HG02759 (cell line): ENCODE measurements around the gene OR2J2.
"Not testable (repeated sequence)": the region's sequence is repeated elsewhere in the genome, so short reads cannot be mapped to it uniquely, and the experiment has no call there.

Experiments used
- ATAC-seq: cut with Tn5 transposase; IDR thresholded peaks from one replicate; pipeline ENCODE4 v1.9.1; 2021; ENCODE audit warnings: mild to moderate bottlenecking, moderate library complexity; ENCODE audit not compliant: unreplicated experiment

Gene OR2J2

DNA sequence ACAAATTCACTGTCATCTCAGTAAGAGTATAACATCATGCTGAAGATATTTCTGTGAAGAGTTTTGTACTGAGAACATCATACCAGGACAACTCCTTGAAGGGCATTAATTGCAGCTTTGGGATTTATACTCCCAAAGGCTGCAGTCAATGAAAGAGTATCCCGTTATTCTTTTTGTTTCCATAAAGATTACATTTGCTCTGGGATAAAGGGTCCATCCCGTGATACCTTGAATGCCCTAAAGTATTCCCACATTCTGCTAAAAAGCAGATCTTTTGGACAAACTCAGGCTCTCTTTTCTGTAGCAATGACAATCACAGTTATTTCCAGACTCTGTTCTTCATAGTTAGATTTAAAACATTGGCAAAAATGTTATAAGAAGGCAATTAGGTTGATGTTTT is at the start of gene OR2J2:
Gene OR2J2, plus strand, starts transcription at position 301 of the 400 bp plus-strand sequence. CDS start 2,729 bp downstream, outside the sequence.
- not testable (repeated sequence) for ATAC-seq

DNA sequence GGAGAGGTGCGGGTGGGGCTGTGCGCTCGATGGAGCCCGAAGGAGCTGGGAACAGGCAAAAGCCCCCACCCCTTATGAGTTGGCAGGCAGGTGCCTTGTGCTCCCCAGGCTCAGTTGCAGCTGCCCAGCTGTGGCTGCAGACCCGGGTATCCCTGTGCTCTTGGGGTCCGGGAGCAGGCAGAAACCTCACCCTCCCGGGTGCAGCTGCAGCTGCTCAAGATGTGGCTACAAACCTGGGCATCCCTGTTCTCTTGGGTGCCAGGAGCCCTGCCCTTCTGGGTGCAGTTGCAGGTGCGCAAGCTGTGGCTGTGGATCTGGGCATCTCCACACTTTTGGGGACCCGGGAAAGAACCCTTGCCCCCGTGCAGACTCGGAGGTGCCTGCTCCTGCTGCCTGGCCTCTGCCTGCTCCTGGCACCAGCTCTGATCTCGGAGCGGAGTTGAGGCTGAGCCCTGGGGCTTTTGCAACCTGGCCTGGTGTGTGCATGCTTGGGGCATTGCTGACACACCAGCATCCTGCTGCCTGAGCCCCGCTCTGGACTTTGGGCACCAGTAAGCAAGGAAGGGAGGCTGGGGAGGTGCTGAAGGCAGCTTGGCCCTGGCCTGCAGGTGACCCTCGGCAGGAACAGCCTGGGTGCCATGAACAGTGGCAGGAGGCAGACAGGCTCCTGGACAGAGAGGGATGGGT is 41.2 kb upstream of the OR2J2 start:
- no peak for ATAC-seq

DNA sequence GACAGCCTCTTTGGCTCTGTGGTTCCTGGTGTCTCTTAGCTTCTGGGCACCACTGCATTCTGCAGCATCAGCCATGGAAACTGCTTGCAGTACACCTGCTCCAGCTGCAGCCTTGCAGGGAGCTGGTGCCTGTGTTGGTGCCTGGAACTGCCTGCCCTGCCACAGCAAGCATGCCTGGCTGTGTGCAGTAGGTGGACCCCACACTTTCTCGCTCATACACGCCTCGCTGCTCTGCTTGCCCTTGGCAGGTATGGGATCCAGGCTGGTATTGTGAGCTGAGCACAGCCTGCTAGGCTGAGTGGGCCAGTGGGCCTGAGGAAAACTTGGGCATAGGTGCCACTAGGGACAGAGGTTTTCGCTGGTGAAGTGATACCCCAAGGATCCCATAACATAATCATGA is 40.1 kb upstream of the OR2J2 start:
- no peak for ATAC-seq

DNA sequence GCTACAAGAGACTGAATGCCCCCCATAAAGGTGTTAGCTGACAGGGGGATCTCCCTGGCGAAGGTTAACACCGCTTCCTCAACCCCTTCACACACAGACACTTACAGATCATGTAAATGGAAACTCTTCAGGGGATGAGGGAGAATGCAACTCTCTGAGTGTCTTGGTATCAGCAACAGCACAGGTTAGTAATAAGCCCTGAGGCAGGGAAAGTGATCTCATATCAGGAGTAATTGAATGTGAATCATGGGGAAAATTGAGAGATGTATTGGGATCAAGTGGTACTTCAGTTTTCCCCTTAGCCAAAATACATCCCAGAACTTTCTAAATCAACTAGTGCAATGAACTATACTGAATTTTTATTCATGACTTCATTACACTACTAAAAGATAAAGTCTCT is 39.0 kb upstream of the OR2J2 start:
- no peak for ATAC-seq

DNA sequence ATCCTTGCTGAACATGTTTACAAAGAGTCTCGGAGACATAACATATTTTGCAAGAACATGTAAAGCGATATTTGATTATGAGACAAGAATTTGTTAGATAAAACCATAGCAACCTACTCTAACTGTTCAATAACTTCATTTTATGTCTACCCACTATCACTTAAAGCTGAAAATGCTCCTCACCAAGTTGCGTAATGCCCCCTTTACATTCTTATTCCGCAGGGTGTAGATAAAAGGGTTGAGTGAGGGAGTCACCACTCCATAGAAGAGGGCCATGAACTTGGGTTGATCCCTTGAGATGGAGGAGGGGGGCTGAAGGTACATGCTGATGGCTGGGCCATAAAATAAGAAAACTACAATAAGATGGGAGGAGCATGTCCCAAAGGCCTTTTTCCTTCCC is 33.0 kb upstream of the OR2J2 start:
- no peak for ATAC-seq

DNA sequence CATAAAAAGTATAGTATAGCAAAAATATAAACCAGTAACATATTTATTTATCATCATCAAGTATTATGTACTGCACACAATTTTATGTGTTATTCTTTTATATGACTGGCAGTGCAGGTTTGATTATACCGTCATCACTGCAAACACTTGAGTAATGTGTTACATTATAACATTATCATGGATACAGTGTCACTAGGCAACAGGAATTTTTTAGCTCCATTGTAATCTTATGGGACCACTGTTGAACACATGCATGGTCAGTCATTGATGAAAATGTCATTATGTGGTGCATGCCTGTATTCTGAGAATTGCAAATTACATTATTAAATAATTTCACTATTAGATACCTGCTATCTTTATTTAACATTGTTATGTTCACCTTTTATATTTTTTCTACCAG is 29.1 kb upstream of the OR2J2 start:
- no peak for ATAC-seq

DNA sequence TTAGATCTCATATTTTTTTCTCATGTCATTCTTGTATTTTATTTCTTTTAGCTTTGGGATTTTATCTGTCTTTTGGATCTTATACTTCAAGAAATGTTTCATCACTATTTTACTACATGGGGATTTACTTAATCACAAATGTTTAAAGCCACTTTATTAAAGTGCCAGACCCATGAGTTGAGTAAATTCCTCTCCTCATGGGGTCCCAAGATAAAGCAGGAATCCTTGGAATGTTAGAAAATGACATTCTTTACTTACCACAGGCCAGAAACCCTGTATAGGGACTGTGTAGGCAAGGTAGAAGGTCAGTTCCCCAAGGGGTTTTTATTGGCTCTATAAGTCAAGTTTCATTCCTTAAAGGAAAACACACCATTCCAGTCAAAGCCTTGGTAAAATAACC is 28.4 kb upstream of the OR2J2 start:
- ATAC-seq: no peak

DNA sequence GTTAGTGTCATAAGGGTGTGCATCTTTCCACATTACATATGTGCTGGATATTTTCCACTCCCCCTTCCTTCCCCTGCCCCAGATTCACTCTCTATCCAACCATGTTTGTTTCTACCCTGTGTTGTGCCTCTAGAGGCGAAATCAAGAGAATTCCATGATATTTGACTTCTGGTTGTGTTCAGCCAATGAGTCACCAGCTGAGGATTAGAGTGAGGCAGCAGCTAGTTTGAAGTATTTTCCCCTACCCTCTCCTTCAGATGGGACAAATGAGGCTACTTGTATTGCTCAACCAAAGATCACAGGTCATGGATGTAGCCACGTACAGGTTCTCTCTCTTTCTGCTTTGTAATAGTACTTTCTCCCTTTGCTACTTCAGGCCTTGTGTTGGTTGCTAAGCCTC is 24.5 kb upstream of the OR2J2 start:
- no peak for ATAC-seq

DNA sequence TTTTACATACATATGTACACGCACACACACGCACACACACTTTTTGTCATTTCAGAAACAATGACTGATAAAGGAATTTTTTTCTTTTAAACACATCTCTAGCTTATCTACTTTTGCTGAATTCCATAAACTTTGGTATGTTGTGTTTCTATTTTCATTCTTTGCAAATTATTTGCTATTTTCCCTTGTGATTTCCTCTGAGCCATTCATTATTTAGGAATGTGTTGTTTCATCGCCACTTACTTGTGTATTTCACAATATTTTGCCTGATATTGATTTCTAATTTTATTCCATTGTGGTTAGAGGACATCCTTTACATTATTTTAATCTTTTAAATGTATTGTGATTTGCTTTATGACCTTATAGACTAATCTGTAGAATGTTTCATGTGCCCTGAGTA is 23.6 kb upstream of the OR2J2 start:
- ATAC-seq: no peak

DNA sequence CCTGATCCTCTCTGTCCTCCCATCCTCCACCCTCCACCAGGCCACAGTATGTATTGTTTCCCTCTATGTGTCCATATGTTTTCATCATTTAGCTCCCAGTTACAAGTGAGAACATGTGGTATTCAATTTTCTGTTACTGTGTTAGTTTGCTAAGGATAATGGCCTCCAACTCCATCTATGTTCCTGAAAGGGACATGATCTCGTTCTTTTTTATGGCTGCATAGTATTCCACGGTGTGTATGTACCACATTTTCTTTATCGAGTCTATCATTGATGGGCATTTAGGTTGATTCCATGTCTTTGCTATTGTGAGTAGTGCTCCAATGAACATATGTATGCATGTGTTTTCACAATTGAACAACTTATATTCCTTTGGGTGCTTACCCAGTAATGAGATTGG is 21.3 kb upstream of the OR2J2 start:
- not testable (repeated sequence) for ATAC-seq

DNA sequence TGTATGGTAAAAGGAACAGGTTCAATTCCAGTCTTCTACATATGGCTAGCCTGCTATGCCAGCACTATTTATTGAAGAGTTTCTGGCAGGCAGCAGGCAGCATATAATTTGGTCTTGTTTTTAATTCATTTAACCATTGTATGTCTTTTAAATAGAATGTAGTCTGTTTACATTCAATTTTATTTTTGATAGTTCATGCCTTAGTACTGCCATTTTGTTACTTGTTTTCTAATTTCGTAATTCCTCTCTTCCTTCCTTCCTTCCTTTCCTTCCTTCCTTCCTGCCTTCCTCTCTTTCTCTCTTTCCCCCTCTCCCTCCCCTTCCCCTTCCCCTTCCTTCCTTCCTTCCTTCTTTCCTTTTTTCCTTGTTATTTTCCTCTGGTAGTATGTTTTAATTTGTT is 17.6 kb upstream of the OR2J2 start:
- ATAC-seq: no peak

DNA sequence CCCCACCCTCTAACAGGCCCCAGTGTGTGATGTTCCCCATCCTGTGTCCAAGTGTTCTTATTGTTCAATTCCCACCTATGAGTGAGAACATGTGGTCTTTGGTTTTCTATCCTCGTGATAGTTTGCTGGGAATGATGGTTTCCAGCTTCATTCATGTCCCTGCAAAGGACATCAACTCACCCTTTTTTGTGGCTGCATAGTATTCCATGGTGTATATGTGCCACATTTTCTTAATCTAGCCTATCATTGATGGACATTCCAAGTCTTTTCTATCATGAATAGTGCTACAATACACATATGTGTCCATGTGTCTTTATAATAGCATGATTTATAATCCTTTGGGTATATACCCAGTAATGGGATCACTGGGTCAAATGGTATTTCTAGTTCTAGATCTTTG is 15.5 kb upstream of the OR2J2 start:
- not testable (repeated sequence) for ATAC-seq

DNA sequence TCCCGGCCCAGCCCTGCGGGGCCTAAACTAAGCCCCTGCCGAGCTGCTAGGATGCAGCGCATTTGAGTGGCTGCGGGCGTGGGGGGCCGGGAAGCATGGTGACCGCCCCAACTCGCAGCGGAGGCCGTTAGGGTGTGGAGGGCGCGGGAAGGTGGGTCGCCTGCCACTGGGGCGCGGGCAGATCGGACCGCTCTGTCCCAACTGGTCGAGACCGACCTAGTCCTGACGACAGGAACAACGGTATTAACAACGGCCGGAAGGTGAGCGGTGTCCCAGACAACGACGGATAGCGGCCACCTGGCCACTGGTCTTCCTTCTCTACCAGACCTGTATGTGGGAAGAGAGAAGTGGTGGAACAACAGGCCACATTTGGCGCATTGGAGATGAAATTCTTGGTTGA is 10.8 kb upstream of the OR2J2 start:
- not testable (repeated sequence) for ATAC-seq

DNA sequence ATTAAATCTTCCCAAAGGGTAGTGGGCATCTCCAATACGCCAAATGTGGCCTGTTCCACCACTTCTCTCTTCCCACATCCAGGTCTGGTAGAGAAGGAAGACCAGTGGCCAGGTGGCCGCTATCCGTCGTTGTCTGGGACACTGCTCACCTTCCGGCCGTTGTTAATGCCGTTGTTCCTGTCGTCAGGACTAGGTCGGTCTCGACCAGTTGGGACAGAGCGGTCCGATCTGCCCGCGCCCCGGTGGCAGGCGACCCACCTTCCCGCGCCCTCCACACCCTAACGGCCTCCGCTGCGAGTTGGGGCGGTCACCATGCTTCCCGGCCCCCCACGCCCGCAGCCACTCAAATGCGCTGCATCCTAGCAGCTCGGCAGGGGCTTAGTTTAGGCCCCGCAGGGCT is 5.1 kb upstream of the OR2J2 start:
- ATAC-seq: not testable (repeated sequence)

DNA sequence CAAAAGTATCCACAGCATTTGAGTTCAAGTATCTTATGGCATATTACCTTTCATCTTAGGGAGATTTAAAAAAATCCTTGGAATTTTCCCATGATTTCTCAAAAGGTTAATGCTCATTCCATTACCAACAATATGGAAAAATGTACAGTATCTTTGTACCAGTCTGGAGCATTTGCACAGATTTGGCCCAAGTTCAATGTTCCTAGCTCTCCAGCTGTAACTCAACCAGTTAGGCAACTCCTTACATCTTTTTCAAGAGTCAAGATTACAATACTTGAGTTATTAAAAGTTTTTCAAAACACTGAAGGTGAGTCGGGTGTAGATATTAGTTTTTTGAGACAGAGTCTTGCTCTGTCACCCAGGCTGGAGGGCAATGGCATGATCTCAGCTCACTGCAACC is 1.0 kb downstream of the OR2J2 start:
- no peak for ATAC-seq

DNA sequence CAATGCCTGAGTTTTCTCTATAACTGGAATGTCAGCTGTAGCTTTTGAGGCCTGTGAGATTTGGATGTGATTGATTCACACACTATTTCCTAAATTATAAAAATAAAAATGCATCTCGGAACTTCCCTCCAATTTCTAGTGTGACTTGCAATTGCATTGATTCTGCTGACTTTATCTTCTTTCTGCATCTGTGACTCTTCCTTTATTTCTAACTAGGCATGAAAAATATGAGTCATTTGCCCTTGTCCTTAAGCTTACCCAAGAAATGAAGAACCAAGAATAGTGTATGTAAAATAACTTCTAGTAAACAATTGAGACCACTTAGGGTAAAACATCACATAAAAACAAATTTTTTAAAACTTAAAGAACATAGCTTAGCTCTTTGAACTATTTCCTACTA is 12.9 kb downstream of the OR2J2 start:
- no peak for ATAC-seq

DNA sequence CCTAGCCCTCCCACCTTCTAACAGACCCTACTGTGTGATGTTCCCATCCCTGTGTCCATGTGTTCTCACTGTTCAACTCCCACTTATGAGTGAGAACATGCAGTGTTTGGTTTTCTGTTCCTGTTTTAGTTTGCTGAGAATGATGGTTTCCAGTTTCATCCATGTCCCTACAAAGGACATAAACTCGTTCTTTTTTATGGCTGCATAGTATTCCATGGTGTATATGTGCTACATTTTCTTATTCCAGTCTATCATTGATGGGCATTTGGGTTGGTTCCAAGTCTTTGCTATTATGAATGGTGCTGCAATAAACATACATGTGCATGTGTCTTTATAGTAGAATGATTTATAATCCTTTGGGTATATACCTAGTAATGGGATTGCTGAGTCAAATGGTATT is 18.0 kb downstream of the OR2J2 start:
- ATAC-seq: not testable (repeated sequence)

DNA sequence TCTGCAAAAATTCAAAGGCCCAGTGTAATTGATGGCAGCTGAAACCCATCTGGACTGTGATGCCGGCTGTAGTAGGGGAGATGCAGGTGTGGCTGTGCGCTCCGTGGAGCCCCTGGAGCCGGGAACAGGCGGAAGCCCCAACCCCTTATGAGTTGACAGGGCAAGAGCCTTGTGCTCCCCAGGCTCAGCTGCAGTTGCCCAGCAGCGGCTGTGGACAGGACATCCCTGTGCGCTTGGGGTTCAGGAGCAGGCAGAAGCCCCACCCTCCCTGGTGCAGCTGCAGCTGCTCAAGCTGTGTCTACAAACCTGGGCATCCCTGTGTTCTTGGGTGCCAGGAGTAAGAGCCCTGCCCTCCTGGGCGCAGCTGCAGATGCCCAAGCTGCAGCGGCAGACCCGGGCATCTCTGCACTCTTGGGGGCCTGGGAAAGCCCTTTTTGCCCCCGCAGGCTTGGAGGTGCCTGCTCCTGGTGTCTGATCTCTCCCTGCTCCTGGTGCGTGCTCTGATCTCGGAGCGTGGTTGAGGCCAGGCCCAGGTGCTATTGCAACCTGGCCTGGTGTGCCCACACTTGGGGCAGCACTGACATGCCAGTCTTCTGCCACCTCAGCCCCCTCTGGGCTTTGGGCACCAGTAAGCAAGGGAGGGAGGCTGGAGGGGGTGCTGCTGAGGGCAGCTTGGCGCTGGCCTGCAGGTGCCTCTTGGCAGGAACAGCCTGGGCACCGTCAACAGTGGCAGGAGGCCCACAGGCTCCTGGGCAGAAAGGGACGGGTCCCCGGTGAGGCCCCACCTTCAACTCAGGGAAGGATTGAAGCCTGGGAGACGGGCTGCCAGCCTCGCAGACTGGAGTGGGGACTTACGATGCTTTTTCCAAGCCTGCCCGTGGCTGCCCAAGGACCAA is 30.3 kb downstream of the OR2J2 start:
- ATAC-seq: no peak

DNA sequence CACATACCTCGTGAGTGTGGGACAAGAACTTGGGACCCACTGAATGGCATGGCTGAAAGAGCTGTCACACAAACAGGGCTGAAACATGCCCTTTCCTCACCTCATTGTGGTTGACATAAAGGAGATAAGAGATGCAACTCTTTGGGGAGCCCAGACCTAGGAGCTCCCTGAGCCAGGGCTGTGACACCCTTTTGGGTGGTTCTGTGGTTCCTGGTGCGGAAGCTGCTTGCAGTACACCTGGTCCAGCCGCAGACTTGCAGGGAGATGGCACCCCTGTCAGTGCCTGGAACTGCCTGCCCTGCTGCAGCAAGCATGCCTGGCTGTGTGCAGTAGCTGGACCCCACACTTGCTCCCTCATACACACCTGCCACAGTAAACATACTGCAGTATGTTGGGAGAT is 31.3 kb downstream of the OR2J2 start:
- ATAC-seq: no peak

DNA sequence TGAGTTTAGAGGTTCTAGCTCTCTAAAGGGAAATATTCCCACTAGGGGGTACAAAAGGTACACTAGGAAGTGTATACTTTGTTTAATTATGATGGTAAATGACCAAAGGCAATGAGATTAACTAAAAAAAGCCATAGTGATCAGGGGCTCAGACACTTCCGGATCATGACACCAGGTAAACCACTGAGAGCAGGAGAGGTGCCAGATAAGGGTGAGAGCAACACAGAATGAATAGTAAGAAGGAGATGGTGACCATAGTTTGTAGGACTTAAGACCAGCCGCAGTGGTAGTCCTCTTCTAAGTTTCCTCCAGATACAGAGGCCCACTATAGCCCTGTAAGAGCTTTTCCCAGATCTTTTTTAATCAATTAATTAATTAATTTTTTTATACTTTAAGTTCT is 40.8 kb downstream of the OR2J2 start:
- no peak for ATAC-seq

DNA sequence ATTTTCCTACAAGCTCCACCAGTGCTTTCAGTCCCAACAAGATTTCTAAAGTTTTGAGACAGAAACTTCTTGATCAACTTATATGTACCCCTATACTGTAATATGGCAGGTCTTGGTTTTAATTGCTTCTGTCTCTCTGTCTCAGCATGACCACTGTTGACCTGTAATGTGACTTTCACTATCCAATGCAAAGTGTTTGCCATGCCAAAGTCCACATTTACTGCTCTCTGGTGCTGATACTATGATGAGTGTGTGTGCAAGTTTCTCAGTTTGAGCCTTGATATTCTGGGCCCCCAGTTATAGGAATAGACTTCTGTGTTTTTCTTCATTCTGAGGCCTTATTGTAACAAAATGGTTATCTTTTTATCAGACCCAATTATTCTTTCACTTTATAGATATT is 45.8 kb downstream of the OR2J2 start:
- no peak for ATAC-seq

DNA sequence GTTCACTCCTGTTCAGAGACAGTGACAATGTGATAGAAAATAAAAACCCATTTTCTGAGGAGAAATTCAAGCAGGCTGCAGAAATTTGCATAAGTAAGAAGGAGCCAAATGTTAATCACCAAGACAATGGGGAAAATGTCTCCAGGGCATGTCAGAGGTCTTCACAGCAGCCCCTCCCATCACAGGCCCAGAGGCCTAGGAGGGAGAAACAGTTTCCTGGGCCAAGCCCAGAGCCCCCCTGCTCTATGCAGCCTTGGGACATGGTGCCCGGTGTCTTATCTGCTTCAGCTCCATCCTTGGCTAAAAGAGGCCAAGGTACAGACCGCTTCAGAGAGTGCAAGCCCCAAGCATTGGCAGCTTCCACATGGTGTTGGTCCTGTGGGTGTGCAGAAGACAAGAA is 46.5 kb downstream of the OR2J2 start:
- not testable (repeated sequence) for ATAC-seq
